ENCODE data around the gene ABCA13.

Gene ABCA13

DNA sequence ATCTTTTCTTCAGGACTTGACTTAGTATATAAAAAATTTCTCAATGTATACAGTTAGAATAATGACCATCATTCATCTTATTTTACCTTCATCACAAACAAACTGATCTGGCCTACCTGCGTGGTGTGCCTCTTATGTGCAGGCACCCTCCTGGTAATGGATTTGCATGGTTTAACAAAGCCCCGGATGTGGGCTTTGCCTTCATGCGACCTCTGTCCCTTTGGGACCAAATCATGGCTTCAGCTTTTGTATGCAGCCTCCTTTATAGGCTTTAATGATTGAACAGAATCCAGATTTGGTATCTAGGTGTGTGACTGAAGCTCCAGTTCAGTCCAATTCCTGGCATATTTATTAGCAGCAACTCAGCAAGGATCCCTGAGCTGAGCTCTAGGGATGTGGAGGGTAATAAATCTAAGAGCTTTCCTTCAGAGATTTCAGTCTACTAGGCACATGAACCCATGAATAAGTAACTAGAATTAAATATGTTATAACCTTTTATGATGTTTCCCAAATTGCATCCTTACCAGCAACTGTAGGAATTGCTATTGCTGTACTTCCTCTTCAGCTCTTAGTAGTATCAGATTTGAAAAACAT lies 256.9 kb downstream of the ABCA13 start:
- no peak for DNase-seq (ENCODE audit: low read depth in 3 of 3)

DNA sequence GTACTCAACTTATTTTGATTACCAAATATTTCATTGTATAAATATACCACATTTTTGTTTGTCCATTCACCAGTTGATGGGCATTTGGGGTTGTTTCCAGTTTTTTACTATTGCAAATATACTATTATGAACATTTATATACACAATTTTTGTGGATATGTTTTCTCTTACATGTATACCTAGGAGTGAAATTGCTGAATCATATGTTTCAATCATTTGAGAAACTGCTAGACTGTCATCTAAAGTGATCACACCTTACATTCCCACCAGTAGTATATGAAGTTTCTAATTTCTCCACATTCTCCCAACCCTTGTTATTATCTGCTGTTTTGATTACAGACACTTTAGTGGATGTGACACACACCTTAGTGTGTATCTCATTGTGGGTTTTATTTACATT lies 257.9 kb downstream of the ABCA13 start:
- no peak for DNase-seq (ENCODE audit: low read depth in 3 of 3)

DNA sequence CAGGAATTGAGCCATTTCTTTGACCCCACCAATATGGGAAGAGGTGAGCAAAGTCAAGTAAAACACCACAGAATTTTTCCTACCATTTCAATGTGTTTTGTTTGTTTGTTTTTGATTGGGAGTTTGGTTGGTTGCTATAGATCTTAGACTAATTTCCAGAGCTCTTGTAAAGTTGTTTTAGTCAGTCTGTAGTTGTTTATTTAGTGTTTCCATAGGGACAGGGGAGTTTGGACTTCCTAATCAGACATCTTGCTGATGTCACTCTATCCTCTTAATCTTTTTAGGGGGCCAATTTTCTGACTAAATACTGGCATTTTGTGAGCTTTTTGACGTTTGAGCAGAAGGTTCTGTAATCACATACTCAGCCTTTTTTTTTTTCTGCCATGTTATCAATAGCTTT lies 266.9 kb downstream of the ABCA13 start:
- no peak for DNase-seq (ENCODE audit: low read depth in 3 of 3)

DNA sequence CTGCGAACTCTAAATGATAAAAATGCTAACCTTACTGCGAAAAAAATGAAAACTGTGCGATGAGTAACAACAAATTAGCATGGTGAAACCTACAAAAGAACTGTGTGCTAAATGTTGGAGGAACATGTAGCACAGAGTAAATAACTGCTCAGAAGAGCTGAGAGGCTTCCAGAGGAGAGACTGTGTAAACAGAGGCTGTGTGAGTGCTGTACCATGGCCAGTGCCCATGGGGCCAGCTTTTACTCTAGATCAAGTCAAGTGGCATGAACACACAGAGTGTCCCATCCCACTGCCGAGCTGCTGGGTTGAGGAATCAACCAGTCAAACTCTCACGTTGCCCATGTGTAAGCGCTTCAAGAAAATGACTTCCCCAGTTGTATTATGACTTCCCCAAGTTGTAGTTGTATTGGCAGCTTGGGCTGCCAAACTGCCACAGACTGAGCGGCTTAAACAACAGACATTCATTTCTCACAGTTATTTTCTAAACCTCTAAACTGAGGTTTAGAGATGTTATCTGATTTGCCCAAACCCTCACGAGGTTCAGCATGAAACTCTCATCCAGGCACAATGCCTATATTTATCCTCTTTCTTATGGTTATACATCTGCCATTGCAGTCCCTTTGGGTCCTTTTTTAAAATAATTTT lies 270.7 kb downstream of the ABCA13 start:
- no peak for DNase-seq (ENCODE audit: low read depth in 3 of 3)

DNA sequence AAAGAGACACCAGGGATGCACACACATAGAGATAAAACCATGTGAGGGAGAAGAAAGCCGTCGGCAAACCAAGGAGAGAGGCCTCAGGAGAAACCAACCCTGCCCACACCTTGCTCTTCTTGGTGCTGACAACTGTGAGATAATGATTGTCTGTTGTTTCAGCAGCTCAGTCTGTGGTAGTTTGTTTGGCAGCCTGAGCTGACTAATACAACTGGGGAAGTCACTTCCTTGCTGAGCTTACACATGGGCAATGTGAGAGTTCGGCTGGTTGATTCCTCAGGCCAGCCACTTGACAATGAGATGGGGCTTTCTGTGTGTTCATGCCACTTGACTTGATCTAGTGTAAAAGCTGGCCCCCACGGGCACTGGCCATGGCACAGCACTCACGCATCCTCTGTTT lies 271.8 kb downstream of the ABCA13 start:
- DNase-seq (ENCODE audit: low read depth in 3 of 3) = no peak

DNA sequence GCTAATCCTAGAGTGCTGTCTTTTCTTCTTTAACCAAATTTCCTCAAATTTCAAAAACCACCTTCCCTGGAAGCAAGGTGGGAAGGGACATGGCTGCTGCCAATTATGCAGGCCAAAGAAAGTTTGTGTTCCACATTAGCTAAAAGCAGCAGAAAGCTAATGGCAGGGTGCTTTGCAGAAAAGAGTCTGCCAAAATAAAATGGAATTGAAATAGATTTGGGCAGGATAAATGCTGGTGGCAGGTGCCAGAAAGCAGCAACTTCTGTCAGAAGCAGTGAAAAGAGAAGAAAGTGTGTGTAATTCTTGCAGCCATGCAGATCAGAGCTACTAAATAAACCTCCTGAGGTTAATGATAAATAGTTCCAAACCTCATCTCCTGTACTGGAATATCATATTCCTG lies 275.5 kb downstream of the ABCA13 start:
- no peak for DNase-seq (ENCODE audit: low read depth in 3 of 3)

DNA sequence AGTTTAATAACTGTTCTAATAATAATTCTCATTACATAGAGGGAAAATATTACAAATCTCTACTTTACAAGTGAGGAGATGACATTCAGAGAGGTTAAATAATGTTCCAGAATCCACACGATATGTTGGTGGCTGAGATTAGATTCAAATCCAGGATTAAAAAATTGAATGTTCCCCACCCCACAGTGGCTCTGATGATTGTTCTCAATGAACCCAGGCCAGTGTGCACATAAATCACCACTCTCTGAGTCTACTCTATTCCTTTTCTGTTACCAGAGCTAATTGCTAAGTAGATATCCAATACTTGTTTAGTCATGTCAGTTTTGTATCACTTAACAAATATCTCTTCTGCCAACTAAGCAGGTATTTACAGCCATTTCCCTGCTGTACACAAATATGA lies 281.0 kb downstream of the ABCA13 start:
- no peak for DNase-seq (ENCODE audit: low read depth in 3 of 3)

DNA sequence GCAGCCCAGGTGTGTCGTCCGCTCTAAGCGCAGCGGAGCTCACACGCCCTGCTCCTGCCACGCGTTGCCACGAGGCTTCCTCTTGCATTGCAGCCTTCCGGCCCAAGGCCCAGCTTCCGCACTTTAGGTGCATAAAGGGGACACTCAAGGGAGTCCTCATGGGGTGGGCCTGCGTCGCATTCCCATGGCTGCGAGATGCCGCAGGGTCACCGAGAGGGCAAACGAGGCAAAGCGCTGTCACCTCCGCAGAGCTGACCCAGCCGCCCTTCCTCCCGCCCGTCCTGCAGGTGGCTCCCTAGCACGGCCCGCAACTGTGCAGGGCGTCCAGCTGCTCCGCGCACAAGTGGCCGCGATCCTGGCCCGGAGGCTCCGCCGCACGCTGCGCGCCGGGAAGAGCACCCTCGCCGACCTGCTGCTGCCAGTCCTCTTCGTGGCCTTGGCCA lies 283.5 kb downstream of the ABCA13 start:
- DNase-seq (ENCODE audit: low read depth in 3 of 3) = no peak

DNA sequence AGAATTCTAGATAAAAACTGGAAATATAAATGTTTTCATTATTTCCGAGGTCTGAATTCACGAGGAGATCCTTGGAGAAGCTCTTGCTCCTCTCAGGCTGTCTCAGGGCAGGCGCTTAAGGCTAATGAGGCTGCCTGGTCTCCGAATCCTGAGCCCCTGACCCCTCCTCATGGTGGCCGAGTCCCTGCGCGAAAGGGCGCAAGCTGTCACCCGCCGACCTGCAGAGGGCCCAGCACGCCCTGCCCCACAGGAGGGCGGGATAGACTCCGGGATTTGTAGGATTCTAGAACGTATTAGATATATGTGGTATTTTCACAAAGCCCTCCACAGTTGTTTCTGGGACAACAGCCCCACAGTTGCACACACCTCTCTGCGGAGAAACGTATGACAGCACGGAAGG lies 284.1 kb downstream of the ABCA13 start:
- DNase-seq (ENCODE audit: low read depth in 3 of 3) = no peak

DNA sequence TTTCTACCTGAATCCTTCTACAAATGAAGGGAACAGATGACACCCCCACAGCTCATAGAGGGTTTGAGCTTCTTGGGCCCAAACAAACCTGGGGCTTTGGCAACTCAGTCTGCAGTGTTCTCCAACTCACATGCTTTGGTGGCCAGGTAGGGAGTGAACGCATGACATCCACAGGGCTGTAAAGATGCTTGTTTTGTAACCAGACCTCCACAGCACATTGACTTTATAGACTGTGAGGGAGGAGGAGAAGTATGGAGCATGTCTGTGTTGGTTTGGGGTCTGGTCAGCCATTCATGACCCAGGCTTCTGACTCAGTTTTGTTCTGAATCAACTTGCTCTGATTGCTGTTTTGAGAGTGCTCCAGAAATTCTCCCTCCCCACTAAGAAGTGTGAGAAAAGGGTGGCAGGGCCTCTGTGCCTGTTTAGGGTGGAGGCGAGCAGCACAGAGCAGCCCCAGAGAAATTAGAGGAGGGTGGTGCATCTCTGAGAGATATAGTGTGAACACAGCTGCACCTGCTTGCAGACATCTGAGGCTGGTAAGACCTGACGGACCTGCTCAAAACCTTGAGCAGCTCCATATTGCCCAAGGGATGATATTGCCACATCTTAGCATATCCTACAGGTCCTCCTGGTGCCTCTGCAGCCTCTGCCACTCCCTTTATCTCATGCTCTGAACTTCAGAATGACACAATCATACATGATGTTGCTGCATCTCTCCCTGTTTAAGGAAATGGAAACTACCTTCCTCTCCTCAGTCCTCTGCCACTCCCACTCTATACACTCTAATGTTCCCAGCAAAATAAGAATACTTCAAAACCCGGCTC lies 287.7 kb downstream of the ABCA13 start:
- no peak for DNase-seq (ENCODE audit: low read depth in 3 of 3)

DNA sequence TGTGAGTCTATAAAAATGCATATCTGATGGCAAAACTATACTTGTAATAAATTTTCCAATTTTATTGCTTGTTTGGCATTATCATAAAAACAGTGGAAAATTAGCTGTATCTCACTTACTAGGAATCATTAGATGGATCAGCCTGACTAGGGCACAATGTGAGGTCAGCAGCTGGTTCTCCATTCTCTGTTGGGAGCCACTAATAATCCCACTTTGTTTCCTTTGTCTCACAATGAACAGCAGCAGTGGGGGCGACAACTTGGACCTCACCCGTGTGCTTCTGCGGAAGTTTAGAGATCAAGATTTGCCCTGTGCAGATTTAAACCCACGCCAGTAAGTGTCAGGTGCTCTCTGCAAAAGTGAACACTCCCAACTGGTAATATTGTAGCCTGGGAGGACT lies 295.5 kb downstream of the ABCA13 start:
- DNase-seq (ENCODE audit: low read depth in 3 of 3) = no peak

DNA sequence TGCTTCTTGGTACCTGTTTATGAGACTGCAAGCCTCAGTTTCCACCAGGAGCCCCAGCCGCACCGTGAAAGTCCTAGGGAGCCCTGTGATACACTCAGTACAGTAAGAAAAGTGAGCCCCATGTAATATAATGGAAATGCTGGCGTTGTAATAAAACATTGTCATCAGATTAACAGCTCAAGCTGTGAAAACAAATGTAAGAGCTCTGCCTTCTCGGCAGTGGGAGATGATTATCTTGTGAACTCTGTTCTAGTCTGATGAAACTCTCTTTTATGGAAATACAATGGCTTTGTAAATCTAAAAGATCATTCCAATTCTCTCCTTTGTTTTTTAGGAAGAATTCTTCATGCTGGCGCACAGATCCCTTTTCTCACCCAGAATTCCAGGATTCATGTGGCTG lies 299.9 kb downstream of the ABCA13 start:
- no peak for DNase-seq (ENCODE audit: low read depth in 3 of 3)

DNA sequence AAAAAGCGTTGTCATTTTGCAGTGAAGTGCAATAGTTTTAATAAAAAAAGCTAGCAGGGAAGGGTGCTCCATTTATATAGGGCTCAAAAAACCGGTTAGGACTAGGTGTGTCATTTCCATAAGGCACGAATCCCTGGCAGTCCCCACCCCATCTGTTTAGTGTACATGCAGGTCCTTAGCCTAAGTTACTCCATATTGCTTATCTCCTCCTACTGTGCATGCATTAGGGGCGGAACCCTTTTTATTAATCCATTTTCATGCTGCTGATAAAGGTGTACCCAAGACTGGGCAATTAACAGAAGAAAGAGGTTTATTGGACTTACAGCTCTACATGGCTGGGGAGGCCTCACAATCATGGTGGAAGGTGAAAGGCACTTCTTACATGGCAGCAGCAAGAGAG lies 301.4 kb downstream of the ABCA13 start:
- no peak for DNase-seq (ENCODE audit: low read depth in 3 of 3)

DNA sequence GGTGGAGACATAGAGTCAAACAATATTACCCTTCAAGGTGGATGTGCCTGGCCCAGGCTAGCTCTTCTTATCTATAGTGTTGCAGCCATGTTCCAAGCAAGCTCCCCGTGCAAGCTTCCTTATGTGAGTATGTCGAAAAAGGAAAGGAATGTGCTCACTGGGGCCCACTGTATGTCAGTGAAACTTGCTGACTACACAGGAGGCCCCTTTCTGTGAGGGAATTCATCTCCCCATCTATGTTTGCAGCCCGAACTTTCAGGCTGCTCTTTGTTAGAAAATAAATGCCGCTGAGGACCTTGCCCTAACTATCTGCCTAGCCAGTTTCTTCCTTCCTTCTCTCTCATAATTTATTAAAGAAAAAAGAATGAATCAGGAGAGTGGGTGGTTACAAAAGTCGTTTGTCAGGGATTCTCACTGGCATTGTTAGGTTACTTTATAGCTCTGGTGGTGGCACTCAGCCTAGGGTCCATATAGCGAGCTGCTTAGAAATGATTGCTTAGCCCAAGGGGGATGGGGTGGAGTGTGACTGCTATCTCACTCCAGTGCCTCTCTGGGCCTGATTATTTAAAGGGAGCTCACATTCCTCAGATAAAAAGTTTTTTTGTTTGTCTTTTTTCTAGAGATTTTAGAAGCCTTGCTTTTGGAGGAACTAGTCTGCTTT lies 302.1 kb downstream of the ABCA13 start:
- DNase-seq (ENCODE audit: low read depth in 3 of 3) = no peak

DNA sequence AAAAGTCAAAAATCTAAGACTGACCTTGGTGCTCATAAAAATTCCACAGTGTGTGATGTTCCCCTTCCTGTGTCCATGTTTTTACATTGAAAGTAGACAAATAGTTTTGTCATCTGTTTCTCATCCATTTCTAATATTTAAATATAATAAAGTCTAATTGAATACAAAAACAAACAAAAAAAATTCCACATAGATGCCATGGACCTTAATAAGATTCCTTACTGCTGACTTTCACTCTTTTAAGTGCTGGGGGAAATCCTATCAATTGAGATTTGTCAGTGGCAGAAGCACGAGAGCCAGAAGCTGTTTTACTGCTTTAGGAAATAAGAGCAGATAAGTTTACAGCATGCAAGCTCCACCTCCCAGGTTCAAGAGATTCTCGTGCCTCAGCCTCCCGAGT lies 310.0 kb downstream of the ABCA13 start:
- no peak for DNase-seq (ENCODE audit: low read depth in 3 of 3)

DNA sequence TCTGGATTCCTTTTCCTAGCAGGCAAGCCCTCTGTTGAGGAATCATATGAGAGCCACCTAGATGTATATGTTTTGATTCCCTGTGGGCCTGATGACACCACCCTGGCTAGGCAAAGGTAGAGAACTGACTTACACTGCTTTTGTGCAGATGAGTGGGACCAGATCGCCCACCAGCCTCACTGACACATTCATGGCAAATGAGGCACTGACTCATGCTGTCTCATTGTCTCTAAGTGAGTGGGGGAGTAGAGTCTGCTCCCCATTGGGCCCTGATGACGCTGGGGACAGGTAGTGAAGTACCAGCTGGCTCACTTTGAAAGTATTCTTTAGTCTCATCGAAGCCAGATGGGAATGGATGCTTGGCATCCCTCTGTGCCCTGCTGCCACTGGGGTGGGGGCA lies 326.3 kb downstream of the ABCA13 start:
- no peak for DNase-seq (ENCODE audit: low read depth in 3 of 3)

DNA sequence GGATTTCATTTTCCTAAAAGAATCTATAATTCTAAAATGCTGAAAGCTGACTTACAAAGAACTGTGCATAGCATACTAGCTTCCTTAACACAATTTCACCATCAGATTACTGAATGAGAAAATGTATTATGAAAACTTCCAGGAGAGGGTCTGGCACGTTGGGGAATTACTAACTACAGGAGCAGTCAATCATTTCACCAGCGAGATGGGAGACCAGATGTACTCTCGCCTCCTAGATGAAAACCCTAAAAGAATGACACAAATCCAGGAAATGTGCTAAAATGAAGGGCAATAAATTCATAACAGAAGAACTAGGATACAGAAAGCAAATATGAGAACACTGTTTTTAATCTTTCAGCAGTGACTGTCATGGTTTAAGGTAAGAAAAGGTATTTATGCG lies 330.8 kb downstream of the ABCA13 start:
- DNase-seq (ENCODE audit: low read depth in 3 of 3) = no peak

DNA sequence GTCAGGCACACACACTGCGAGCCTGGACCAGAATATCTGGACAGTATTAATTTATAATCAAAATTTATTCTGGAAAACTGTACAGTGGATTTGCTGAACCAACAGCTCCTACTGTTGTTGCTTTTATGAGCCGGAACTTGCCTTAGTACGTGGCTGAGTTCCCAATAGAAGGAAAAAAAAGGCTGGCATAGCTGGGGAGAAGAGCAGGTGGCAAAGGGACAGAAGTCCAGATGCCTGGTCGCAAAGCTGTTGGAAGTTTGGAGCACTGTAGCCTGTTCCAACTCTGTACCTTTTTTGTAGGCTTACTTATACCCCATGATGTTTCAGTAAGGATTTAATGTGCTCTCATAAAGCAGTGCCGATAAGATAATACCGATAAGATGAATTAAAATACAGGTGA lies 333.8 kb downstream of the ABCA13 start:
- DNase-seq (ENCODE audit: low read depth in 3 of 3) = no peak

DNA sequence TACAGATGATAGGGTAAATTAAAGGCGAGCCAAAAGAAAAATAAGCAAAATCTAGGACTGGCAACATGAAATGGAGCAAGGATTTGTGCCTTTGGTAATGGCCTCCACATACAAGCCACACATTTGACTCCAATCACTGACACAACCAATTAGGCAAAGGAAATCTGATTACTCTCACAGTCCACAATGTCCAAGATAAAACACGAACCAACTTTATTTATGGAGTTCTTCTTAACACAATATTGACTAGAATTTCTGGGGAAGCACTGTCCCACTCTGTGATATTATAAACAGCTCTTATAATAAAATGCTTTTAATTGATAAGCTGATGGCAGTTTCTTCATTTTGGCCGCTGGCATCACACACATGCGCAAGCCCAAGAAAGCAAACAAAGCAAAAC lies 334.2 kb downstream of the ABCA13 start:
- DNase-seq (ENCODE audit: low read depth in 3 of 3) = no peak

DNA sequence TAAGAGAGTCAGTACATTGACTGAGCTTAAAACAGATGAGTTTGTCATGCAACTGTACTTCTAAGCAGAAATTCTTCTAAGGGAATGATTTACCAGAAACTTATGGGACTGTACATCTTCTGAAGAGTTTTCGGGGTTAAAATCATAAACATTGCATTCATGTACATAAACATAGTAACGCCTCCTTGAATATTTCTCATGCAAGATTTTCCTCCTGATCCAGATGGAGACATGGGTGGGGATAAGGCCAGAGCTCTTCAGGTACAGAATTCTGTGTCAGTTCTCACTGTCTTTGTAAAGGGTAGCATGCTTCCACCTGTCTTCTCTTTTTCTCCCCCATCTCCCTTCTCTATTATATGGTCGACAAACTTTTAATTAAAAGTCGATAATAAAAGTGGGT lies 335.3 kb downstream of the ABCA13 start:
- no peak for DNase-seq (ENCODE audit: low read depth in 3 of 3)

DNA sequence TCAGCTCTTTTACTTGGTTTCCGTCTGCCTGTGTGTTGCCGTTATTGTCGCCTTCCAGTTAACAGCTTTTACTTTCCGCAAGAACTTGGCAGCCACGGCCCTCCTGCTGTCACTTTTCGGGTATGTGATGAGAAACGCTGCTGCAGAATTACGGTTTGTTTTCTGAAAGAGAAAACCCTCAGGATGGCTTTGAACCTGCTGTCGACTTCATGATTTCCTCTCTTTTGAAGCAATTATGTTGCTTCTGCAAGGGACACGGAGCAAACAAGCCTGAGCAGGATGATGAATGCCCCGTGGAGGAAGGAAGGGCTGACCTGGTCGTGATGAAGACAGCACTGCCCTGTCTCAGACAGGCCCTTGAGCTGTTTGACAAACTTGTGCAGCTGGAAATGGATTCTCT lies 339.8 kb downstream of the ABCA13 start:
- DNase-seq (ENCODE audit: low read depth in 3 of 3) = no peak

DNA sequence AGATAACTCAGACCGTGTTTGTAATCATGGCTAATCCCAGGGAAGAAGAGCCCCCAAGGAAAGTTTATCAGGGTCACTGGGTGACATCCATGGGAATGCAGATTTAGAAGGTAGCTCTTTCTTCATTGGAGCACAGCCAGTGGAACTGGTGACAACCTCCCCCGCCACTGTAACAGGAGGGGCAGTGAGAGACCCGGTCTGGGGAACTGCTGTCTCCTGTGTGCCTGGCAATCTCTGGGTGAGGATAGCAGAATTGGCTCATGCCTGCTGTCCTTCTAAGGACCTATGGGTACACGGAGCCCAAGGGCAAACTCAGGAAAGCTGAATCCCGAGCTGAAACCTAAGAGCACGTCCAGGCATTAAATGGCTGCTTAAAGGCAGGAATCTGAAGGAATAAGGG lies 341.6 kb downstream of the ABCA13 start:
- no peak for DNase-seq (ENCODE audit: low read depth in 3 of 3)

DNA sequence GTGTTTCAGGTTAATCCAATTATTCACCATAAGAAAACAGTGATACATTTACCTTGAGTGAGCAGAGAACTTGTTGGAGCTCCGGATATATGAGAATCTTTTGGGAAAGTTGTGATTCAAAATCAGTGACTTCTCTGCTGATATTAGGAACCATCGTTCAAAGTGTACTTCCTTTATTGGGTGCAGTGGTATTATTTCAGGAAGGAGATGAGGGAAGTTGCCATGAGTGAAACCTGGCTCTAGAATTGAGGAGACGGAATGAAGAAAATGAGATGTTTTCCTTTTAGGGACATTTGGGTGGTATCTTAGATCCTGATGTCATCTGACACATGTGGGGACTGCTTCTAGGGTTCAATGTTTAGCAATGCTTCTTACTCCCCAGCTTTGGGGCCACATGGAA lies 343.9 kb downstream of the ABCA13 start:
- DNase-seq (ENCODE audit: low read depth in 3 of 3) = no peak

Measured in stimulated activated CD4-positive, alpha-beta T cell treated with anti-CD3 and anti-CD28 coated beads, TNF-alpha, amount 100 ng/mL, for 4 hours (primary cell).